Loucy (cell line): ENCODE measurements around the gene SLC38A10.

Experiments used
- EZH2phosphoT487 ChIP-seq: fragments of 200-600 bp; IDR thresholded peaks from 2 replicates; pipeline ENCODE4 v1.6.1; 2018; ENCODE audit warnings: antibody characterized with exemption, mild to moderate bottlenecking, moderate library complexity, borderline replicate concordance
- TF ChIP-seq, protein P1 (sequence below): fragments of 200-600 bp; sonication (generic); conservative IDR thresholded peaks from 2 replicates; pipeline ENCODE4 v1.5.1; 2014; ENCODE audit warnings: mild to moderate bottlenecking, antibody characterized with exemption, low read length

DNA sequence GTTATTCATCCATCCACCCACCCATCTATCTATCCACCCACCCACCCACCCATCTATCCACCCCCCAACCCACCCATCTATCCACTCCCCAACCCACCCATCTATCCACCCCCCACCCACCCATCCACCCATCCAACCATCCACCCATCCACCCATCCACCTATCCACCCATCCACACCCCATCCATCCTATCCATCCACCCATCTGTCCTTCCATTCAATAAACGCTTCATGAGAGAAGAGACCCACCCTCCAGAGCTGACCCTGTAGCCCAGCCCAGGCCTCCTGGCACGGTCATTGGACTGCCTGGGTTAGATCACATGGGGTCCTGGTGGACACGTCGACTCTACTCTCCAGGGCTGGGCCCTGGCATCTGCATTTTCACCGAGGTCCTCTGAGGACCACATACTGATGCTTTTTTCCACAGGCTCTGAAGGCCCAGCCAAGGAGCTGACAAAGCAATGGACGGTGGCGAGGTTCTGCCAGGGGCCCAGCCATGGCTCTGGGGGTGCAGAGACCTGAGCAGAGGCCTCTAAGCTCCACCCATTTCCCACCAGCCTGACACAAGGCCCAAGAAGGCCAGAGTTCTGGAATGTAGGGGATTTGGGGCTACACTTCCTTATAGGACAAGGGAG is 41.3 kb upstream of the SLC38A10 start:
- TF ChIP-seq, protein P1, sequence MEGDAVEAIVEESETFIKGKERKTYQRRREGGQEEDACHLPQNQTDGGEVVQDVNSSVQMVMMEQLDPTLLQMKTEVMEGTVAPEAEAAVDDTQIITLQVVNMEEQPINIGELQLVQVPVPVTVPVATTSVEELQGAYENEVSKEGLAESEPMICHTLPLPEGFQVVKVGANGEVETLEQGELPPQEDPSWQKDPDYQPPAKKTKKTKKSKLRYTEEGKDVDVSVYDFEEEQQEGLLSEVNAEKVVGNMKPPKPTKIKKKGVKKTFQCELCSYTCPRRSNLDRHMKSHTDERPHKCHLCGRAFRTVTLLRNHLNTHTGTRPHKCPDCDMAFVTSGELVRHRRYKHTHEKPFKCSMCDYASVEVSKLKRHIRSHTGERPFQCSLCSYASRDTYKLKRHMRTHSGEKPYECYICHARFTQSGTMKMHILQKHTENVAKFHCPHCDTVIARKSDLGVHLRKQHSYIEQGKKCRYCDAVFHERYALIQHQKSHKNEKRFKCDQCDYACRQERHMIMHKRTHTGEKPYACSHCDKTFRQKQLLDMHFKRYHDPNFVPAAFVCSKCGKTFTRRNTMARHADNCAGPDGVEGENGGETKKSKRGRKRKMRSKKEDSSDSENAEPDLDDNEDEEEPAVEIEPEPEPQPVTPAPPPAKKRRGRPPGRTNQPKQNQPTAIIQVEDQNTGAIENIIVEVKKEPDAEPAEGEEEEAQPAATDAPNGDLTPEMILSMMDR, result no peak
- TF ChIP-seq EZH2phosphoT487, result no peak
